SK-N-SH (cell line): ENCODE data around the gene CNPPD1.

Source experiments
- EP300 ChIP-seq, 2 experiments: IDR thresholded peaks; 2 replicates each; pipeline versions ENCODE4 v1.4.0 to v1.6.1; 2012; ENCODE audit warnings: borderline replicate concordance in 1 of 2, low read depth in 1 of 2, low read length in 1 of 2
- RXRA ChIP-seq: IDR thresholded peaks from 2 replicates; pipeline ENCODE4 v1.4.0; 2012; ENCODE audit warnings: low read depth, mild to moderate bottlenecking, borderline replicate concordance
- YY1 ChIP-seq: IDR thresholded peaks from 2 replicates; pipeline ENCODE4 v1.4.0; 2012; ENCODE audit warnings: low read depth, mild to moderate bottlenecking
- TF ChIP-seq, protein P1 (sequence below): IDR thresholded peaks from 2 replicates; pipeline ENCODE4 v1.4.0; 2012; ENCODE audit warnings: low read depth
- TF ChIP-seq, protein P2 (sequence below): fragments of 200-600 bp; sonication (generic); IDR thresholded peaks from 2 replicates; pipeline ENCODE4 v1.6.1; 2017; ENCODE audit warnings: antibody characterized with exemption, mild to moderate bottlenecking, moderate library complexity
- TF ChIP-seq, protein P3 (sequence below): IDR thresholded peaks from 2 replicates; pipeline ENCODE4 v1.6.1; 2012; ENCODE audit warnings: mild to moderate bottlenecking, low read depth, low read length, moderate library complexity

DNA sequence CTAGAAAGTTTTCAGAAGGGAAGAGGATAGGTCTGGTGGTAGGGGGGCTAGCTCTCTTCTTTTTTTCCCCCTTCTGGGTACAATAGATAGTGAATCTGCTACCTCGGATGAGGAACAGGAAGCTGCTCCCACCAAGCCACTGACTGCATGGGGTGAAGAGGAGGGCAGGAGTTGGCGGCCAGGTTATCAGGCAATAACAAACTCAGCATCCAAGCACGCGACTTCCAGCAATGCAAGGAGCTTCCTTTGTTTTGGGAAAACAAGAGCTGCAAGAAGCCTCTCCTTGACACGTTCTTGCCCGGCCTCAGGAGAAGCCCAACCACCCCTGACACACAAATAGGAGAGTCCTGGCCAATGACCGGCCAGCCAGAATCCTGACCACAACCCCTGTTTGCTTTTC lies 48.3 kb downstream of the CNPPD1 start:
- TF ChIP-seq EP300 (IDR thresholded peaks at IDR 0.05; ENCODE audit: borderline replicate concordance in 1 of 2, low read depth in 1 of 2, low read length in 1 of 2) = no peak
- TF ChIP-seq, protein P1, sequence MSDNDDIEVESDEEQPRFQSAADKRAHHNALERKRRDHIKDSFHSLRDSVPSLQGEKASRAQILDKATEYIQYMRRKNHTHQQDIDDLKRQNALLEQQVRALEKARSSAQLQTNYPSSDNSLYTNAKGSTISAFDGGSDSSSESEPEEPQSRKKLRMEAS = no peak
- TF ChIP-seq YY1 = no peak
- TF ChIP-seq, protein P2, sequence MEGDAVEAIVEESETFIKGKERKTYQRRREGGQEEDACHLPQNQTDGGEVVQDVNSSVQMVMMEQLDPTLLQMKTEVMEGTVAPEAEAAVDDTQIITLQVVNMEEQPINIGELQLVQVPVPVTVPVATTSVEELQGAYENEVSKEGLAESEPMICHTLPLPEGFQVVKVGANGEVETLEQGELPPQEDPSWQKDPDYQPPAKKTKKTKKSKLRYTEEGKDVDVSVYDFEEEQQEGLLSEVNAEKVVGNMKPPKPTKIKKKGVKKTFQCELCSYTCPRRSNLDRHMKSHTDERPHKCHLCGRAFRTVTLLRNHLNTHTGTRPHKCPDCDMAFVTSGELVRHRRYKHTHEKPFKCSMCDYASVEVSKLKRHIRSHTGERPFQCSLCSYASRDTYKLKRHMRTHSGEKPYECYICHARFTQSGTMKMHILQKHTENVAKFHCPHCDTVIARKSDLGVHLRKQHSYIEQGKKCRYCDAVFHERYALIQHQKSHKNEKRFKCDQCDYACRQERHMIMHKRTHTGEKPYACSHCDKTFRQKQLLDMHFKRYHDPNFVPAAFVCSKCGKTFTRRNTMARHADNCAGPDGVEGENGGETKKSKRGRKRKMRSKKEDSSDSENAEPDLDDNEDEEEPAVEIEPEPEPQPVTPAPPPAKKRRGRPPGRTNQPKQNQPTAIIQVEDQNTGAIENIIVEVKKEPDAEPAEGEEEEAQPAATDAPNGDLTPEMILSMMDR = no peak
- no peak for TF ChIP-seq RXRA
- TF ChIP-seq, protein P3, sequence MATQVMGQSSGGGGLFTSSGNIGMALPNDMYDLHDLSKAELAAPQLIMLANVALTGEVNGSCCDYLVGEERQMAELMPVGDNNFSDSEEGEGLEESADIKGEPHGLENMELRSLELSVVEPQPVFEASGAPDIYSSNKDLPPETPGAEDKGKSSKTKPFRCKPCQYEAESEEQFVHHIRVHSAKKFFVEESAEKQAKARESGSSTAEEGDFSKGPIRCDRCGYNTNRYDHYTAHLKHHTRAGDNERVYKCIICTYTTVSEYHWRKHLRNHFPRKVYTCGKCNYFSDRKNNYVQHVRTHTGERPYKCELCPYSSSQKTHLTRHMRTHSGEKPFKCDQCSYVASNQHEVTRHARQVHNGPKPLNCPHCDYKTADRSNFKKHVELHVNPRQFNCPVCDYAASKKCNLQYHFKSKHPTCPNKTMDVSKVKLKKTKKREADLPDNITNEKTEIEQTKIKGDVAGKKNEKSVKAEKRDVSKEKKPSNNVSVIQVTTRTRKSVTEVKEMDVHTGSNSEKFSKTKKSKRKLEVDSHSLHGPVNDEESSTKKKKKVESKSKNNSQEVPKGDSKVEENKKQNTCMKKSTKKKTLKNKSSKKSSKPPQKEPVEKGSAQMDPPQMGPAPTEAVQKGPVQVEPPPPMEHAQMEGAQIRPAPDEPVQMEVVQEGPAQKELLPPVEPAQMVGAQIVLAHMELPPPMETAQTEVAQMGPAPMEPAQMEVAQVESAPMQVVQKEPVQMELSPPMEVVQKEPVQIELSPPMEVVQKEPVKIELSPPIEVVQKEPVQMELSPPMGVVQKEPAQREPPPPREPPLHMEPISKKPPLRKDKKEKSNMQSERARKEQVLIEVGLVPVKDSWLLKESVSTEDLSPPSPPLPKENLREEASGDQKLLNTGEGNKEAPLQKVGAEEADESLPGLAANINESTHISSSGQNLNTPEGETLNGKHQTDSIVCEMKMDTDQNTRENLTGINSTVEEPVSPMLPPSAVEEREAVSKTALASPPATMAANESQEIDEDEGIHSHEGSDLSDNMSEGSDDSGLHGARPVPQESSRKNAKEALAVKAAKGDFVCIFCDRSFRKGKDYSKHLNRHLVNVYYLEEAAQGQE = no peak
